ENCODE results near the gene SPDYE5.

GRCh38 chr7:75532639-75533038 is 40.5 kb downstream of the SPDYE5 start:
- TF ChIP-seq CTCF (IDR thresholded peaks at IDR 0.05) (no peak), EP300 (IDR thresholded peaks at IDR 0.05) (no peak), POLR2A (IDR thresholded peaks at IDR 0.05) (no peak), POLR2AphosphoS5 (IDR thresholded peaks at IDR 0.05) (no peak)

Measured in sigmoid colon (tissue), 4 donors.